WTC11 (cell line): ENCODE data around the gene IRAK2. TPM values are rescaled to one million over a fixed set of nuclear protein-coding genes. Genes with fewer than 3 reads are reported as not detected.

ENCODE experiments used
- ATAC-seq: fragments of 200-7000 bp; cut with Tn5 transposase; 2 replicates; pipeline ENCODE4 v1.10.0; 2021; ENCODE audit warnings: mild to moderate bottlenecking, moderate library complexity
- CTCF ChIA-PET: fragments of 300-600 bp; sonication (Branson Sonifier 250); formaldehyde crosslinking; loops from one replicate; lab custom pipeline; 2021; ENCODE audit warnings: antibody characterized with exemption; lab: Charles Lee
- POLR2A ChIA-PET: fragments of 350-600 bp; sonication (Branson Sonifier 250); formaldehyde crosslinking; loops from one replicate; lab custom pipeline; 2021; ENCODE audit warnings: antibody characterized with exemption; lab: Charles Lee
- DNase-seq: peaks from one replicate; pipeline ENCODE4 v3.0.0; 2021; ENCODE audit warnings: low spot score
- H3K27ac Mint-ChIP-seq: 2 replicates; pipeline ENCODE4 v1.8.0; 2021; ENCODE audit warnings: mixed read lengths
- H3K27me3 Mint-ChIP-seq: 2 replicates; pipeline ENCODE4 v1.8.0; 2021; ENCODE audit warnings: low read depth, mild to moderate bottlenecking, moderate library complexity, mixed read lengths
- H3K36me3 Mint-ChIP-seq: 2 replicates; pipeline ENCODE4 v1.8.0; 2021; ENCODE audit warnings: mixed read lengths
- H3K4me1 Mint-ChIP-seq: 2 replicates; pipeline ENCODE4 v1.8.0; 2022; ENCODE audit warnings: mixed read lengths
- H3K4me3 Mint-ChIP-seq: 2 replicates; pipeline ENCODE4 v1.8.0; 2021; ENCODE audit warnings: mild to moderate bottlenecking, moderate library complexity, mixed read lengths
- H3K9me3 Mint-ChIP-seq: 2 replicates; pipeline ENCODE4 v1.8.0; 2021; ENCODE audit warnings: mixed read lengths
- EMX1 ChIP-seq: fragments of 250-450 bp; sonication (Bioruptor Pico); IDR thresholded peaks from 2 replicates; pipeline ENCODE4 v1.8.0; 2021; ENCODE audit warnings: mild to moderate bottlenecking
- ESRRA ChIP-seq: sonication (generic); formaldehyde crosslinking; IDR thresholded peaks from 2 replicates; pipeline ENCODE4 v1.8.1; 2022; ENCODE audit warnings: mild to moderate bottlenecking, missing genetic modification reagents, borderline replicate concordance
- IRF2 ChIP-seq: sonication (generic); formaldehyde crosslinking; IDR thresholded peaks from 2 replicates; pipeline ENCODE4 v1.8.0; 2022; ENCODE audit warnings: low read depth, missing genetic modification reagents, borderline replicate concordance
- JAZF1 ChIP-seq: fragments of 250-450 bp; sonication (Bioruptor Pico); IDR thresholded peaks from 2 replicates; pipeline ENCODE4 v1.9.0; 2021; ENCODE audit warnings: moderate library complexity, mild to moderate bottlenecking, inconsistent platforms
- NR1H2 ChIP-seq: sonication (generic); formaldehyde crosslinking; IDR thresholded peaks from 2 replicates; pipeline ENCODE4 v1.9.0; 2021; ENCODE audit warnings: mild to moderate bottlenecking, moderate library complexity, missing genetic modification reagents
- NR2C2 ChIP-seq: sonication (generic); formaldehyde crosslinking; IDR thresholded peaks from 2 replicates; pipeline ENCODE4 v1.8.0; 2022; ENCODE audit warnings: mild to moderate bottlenecking, missing genetic modification reagents
- NR3C1 ChIP-seq: sonication (generic); formaldehyde crosslinking; conservative IDR thresholded peaks from 2 replicates; pipeline ENCODE4 v1.8.1; 2023; ENCODE audit warnings: low read depth, mild to moderate bottlenecking, missing genetic modification reagents
- SMAD4 ChIP-seq: sonication (generic); formaldehyde crosslinking; IDR thresholded peaks from 2 replicates; pipeline ENCODE4 v1.8.0; 2022; ENCODE audit warnings: mild to moderate bottlenecking, missing genetic modification reagents
- SOX15 ChIP-seq: fragments of 250-450 bp; sonication (Bioruptor Pico); IDR thresholded peaks from 2 replicates; pipeline ENCODE4 v1.9.0; 2021; ENCODE audit warnings: mild to moderate bottlenecking
- SP1 ChIP-seq: sonication (generic); formaldehyde crosslinking; conservative IDR thresholded peaks from 2 replicates; pipeline ENCODE4 v1.8.1; 2022; ENCODE audit warnings: missing genetic modification reagents
- TP53 ChIP-seq: sonication (generic); formaldehyde crosslinking; IDR thresholded peaks from 2 replicates; pipeline ENCODE4 v1.8.1; 2023; ENCODE audit warnings: mild to moderate bottlenecking, missing genetic modification reagents
- ZNF138 ChIP-seq: sonication (generic); formaldehyde crosslinking; conservative IDR thresholded peaks from 2 replicates; pipeline ENCODE4 v1.8.1; 2022; ENCODE audit warnings: mild to moderate bottlenecking, moderate library complexity, missing genetic modification reagents
- ZNF232 ChIP-seq: sonication (generic); formaldehyde crosslinking; IDR thresholded peaks from 2 replicates; pipeline ENCODE4 v1.8.0; 2022; ENCODE audit warnings: mild to moderate bottlenecking, missing genetic modification reagents
- ZNF263 ChIP-seq: sonication (generic); formaldehyde crosslinking; IDR thresholded peaks from 2 replicates; pipeline ENCODE4 v1.8.1; 2022; ENCODE audit warnings: low read depth, mild to moderate bottlenecking, moderate library complexity, missing genetic modification reagents
- ZNF317 ChIP-seq: sonication (generic); formaldehyde crosslinking; IDR thresholded peaks from 2 replicates; pipeline ENCODE4 v1.8.1; 2023; ENCODE audit warnings: low read depth, mild to moderate bottlenecking, moderate library complexity, missing genetic modification reagents, borderline replicate concordance
- ZNF396 ChIP-seq: fragments of 250-450 bp; sonication (Bioruptor Pico); IDR thresholded peaks from 2 replicates; pipeline ENCODE4 v1.8.0; 2021; ENCODE audit warnings: mild to moderate bottlenecking, moderate library complexity, borderline replicate concordance
- total RNA-seq: library from RNA; stranded (reverse); gene quantifications from 3 replicates; pipeline ENCODE4 v1.2.3, GENCODE V29; 2021
- TF ChIP-seq, protein P1 (sequence below): sonication (generic); formaldehyde crosslinking; IDR thresholded peaks from 2 replicates; pipeline ENCODE4 v1.8.1; 2023; ENCODE audit warnings: mild to moderate bottlenecking, moderate library complexity, missing genetic modification reagents
- TF ChIP-seq, protein P2 (sequence below): sonication (generic); formaldehyde crosslinking; conservative IDR thresholded peaks from 2 replicates; pipeline ENCODE4 v1.8.1; 2023; ENCODE audit warnings: mild to moderate bottlenecking, low read depth, missing genetic modification reagents, moderate library complexity
- TF ChIP-seq, protein P3 (sequence below): sonication (generic); formaldehyde crosslinking; IDR thresholded peaks from 2 replicates; pipeline ENCODE4 v1.8.0; 2022; ENCODE audit warnings: mild to moderate bottlenecking, missing genetic modification reagents
- TF ChIP-seq, protein P4 (sequence below): fragments of 200-600 bp; IDR thresholded peaks from 2 replicates; pipeline ENCODE4 v1.8.0; 2022; ENCODE audit warnings: antibody characterized with exemption
- TF ChIP-seq, protein P5 (sequence below): sonication (generic); formaldehyde crosslinking; IDR thresholded peaks from 2 replicates; pipeline ENCODE4 v1.8.1; 2022; ENCODE audit warnings: low read depth, mild to moderate bottlenecking, moderate library complexity, missing genetic modification reagents, borderline replicate concordance

IRAK2 gene
- total RNA-seq, 1 experiment from 2014 or later, result 1.4 TPM

DNA sequence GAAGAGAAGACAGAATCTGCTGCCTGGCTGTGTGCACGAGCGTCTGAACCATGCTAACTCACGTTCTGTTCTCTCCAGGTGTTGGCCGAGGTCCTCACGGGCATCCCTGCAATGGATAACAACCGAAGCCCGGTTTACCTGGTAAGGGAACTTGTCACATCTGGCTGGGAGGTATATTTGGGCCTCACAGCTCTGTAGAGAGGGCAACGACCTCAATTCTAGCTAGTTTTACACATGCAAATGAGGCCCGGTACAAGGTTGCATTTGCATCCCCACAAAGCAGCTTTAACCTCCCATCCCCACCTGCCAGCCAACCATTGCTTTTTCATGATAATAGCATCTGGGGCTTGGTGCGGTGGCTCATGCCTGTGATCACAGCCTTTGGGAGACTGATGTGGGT lies 61.6 kb downstream of the IRAK2 start:
- peaks cover 23% of the 10 kb centered on the region for H3K4me1 Mint-ChIP-seq
- no peaks in the 10 kb centered on the region; the same call in 1 of the 2 replicates for H3K36me3 Mint-ChIP-seq
- no peak for TF ChIP-seq SOX15
- TF ChIP-seq ZNF317 (CRISPR knock-in tag), result peak; percentile 80
- no peak for TF ChIP-seq ZNF396 (CRISPR knock-in tag)
- ATAC-seq, result peak; percentile 95
- no peaks in the 10 kb centered on the region for H3K9me3 Mint-ChIP-seq
- H3K27ac Mint-ChIP-seq, result peak overlapping the region; percentile 97
- POLR2A ChIA-PET, result interaction anchor here (0.6 to 1.3 kb wide), 4 partner anchors 17 to 71 kb away, joined by 3 to 8 read pairs (median 4); partner anchors contain the start of gene TATDN2
- no peaks in the 10 kb centered on the region for H3K27me3 Mint-ChIP-seq
- peak overlapping the region; percentile 50 for H3K4me3 Mint-ChIP-seq
- DNase-seq, result peak; percentile 76
- CTCF ChIA-PET, result interaction anchor here (0.5 to 1.9 kb wide), 12 partner anchors 12 to 325 kb away, joined by 3 to 17 read pairs (median 6); partner anchors contain the start of genes IRAK2, TATDN2 and VHL

DNA sequence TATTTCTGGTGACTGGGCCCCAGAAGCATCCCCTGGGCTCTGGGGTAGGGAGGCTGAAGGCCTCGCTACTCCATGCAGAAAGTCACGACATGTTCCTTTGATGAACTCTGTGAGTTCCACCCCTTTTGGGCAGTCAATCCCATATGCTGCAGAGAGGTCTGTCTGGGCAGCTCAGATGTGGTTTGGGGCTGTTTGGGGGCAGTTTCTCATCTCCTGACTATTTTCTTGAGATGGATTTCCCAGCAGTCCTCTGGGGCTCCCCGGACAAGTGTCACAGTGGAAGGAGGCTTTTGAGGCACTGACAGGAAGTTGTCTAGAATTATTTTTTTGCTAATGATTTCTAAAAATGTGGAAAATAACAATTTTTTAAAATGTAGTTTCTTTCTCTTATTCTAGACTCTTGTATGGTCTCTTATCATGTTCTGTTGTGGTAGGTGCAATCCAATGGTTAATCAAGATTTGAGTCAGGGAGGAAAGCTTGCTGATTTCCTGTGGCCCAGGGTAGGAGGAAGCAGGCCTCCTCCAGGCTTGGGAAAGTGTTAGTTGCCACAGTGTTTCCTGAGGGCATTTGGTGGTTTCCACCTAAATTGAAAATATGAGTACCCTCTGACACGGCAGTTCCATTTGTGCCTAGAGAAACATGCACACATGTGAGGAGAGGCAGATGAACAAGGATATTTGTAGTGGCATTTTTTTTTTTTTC lies 63.7 kb downstream of the IRAK2 start:
- Mint-ChIP-seq H3K9me3 (no peaks in the 10 kb centered on the region), H3K27ac (0 out of 2 replicates have a peak overlapping the region, but pooled peaks have one; percentile 19), H3K4me1 (peaks cover 23% of the 10 kb centered on the region), H3K27me3 (no peaks in the 10 kb centered on the region), H3K36me3 (no peaks in the 10 kb centered on the region), H3K4me3 (no peak overlapping the region)
- CTCF ChIA-PET, result no interaction called here
- ATAC-seq (no peak), DNase-seq (no peak)
- POLR2A ChIA-PET, result interaction anchor here (0.7 kb wide), 1 partner anchor 10 kb away, joined by 3 read pairs; no protein-coding TSS in a partner anchor
- TF ChIP-seq SP1 (CRISPR knock-in tag) (no peak), ZNF263 (CRISPR knock-in tag) (no peak), NR3C1 (CRISPR knock-in tag) (no peak), EMX1 (CRISPR knock-in tag) (no peak), TP53 (CRISPR knock-in tag) (no peak), IRF2 (no peak), ESRRA (CRISPR knock-in tag) (no peak), SMAD4 (CRISPR knock-in tag) (no peak), NR2C2 (no peak), JAZF1 (no peak), ZNF232 (CRISPR knock-in tag) (no peak)
- TF ChIP-seq, protein P1, sequence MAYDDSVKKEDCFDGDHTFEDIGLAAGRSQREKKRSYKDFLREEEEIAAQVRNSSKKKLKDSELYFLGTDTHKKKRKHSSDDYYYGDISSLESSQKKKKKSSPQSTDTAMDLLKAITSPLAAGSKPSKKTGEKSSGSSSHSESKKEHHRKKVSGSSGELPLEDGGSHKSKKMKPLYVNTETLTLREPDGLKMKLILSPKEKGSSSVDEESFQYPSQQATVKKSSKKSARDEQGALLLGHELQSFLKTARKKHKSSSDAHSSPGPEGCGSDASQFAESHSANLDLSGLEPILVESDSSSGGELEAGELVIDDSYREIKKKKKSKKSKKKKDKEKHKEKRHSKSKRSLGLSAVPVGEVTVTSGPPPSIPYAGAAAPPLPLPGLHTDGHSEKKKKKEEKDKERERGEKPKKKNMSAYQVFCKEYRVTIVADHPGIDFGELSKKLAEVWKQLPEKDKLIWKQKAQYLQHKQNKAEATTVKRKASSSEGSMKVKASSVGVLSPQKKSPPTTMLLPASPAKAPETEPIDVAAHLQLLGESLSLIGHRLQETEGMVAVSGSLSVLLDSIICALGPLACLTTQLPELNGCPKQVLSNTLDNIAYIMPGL (CRISPR knock-in tag), result no peak
- TF ChIP-seq, protein P2, sequence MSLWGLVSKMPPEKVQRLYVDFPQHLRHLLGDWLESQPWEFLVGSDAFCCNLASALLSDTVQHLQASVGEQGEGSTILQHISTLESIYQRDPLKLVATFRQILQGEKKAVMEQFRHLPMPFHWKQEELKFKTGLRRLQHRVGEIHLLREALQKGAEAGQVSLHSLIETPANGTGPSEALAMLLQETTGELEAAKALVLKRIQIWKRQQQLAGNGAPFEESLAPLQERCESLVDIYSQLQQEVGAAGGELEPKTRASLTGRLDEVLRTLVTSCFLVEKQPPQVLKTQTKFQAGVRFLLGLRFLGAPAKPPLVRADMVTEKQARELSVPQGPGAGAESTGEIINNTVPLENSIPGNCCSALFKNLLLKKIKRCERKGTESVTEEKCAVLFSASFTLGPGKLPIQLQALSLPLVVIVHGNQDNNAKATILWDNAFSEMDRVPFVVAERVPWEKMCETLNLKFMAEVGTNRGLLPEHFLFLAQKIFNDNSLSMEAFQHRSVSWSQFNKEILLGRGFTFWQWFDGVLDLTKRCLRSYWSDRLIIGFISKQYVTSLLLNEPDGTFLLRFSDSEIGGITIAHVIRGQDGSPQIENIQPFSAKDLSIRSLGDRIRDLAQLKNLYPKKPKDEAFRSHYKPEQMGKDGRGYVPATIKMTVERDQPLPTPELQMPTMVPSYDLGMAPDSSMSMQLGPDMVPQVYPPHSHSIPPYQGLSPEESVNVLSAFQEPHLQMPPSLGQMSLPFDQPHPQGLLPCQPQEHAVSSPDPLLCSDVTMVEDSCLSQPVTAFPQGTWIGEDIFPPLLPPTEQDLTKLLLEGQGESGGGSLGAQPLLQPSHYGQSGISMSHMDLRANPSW (CRISPR knock-in tag), result no peak
- TF ChIP-seq, protein P3, sequence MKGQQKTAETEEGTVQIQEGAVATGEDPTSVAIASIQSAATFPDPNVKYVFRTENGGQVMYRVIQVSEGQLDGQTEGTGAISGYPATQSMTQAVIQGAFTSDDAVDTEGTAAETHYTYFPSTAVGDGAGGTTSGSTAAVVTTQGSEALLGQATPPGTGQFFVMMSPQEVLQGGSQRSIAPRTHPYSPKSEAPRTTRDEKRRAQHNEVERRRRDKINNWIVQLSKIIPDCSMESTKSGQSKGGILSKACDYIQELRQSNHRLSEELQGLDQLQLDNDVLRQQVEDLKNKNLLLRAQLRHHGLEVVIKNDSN (CRISPR knock-in tag), result no peak

DNA sequence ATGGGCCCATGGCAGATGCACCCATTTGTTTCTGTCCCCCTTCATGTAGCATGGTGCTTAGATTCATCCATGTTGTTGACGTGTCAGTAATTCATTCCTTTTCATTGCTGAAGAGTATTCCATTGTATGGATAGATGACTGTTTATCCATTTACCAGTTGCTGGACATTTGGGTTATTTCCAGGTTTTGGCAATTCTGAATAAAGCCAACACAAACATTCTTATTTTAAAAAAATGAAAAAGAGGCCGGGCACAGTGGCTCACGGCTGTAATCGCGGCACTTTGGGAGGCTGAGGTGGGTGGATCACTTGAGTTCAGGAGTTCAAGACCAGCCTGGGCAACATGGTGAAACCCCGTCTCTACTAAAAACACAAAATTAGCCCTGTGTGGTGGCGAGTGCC lies 64.9 kb downstream of the IRAK2 start:
- Mint-ChIP-seq H3K4me3 (no peak overlapping the region), H3K4me1 (peaks cover 22% of the 10 kb centered on the region), H3K9me3 (no peaks in the 10 kb centered on the region), H3K36me3 (no peaks in the 10 kb centered on the region), H3K27me3 (no peaks in the 10 kb centered on the region), H3K27ac (no peak overlapping the region)
- DNase-seq (no peak), ATAC-seq (no peak)
- ChIA-PET POLR2A (no interaction called here), CTCF (no interaction called here)
- TF ChIP-seq ZNF138 (CRISPR knock-in tag) (no peak), IRF2 (no peak), ZNF396 (CRISPR knock-in tag) (no peak), NR1H2 (no peak)
- TF ChIP-seq, protein P4, sequence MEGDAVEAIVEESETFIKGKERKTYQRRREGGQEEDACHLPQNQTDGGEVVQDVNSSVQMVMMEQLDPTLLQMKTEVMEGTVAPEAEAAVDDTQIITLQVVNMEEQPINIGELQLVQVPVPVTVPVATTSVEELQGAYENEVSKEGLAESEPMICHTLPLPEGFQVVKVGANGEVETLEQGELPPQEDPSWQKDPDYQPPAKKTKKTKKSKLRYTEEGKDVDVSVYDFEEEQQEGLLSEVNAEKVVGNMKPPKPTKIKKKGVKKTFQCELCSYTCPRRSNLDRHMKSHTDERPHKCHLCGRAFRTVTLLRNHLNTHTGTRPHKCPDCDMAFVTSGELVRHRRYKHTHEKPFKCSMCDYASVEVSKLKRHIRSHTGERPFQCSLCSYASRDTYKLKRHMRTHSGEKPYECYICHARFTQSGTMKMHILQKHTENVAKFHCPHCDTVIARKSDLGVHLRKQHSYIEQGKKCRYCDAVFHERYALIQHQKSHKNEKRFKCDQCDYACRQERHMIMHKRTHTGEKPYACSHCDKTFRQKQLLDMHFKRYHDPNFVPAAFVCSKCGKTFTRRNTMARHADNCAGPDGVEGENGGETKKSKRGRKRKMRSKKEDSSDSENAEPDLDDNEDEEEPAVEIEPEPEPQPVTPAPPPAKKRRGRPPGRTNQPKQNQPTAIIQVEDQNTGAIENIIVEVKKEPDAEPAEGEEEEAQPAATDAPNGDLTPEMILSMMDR, result no peak
- TF ChIP-seq, protein P2 (CRISPR knock-in tag), result no peak
- TF ChIP-seq, protein P5, sequence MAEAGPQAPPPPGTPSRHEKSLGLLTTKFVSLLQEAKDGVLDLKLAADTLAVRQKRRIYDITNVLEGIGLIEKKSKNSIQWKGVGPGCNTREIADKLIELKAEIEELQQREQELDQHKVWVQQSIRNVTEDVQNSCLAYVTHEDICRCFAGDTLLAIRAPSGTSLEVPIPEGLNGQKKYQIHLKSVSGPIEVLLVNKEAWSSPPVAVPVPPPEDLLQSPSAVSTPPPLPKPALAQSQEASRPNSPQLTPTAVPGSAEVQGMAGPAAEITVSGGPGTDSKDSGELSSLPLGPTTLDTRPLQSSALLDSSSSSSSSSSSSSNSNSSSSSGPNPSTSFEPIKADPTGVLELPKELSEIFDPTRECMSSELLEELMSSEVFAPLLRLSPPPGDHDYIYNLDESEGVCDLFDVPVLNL (CRISPR knock-in tag), result no peak
